Fibroblast of pulmonary artery (primary cell): ENCODE results near the gene GJB6.

Experiments used
- DNase-seq: peaks from one replicate; pipeline ENCODE4 v3.0.0-alpha.2; 2010; ENCODE audit warnings: low read depth
- H3K4me3 ChIP-seq: replicated peaks from 2 replicates; pipeline ENCODE4 v1.5.1; 2011; ENCODE audit warnings: low read depth, mild to moderate bottlenecking, control low read depth, low read length, moderate library complexity
- CTCF ChIP-seq: IDR thresholded peaks from 2 replicates; pipeline ENCODE4 v1.5.1; 2011; ENCODE audit warnings: mild to moderate bottlenecking, control low read depth, low read length, inconsistent platforms; ENCODE audit errors: missing control alignments

Gene GJB6

DNA sequence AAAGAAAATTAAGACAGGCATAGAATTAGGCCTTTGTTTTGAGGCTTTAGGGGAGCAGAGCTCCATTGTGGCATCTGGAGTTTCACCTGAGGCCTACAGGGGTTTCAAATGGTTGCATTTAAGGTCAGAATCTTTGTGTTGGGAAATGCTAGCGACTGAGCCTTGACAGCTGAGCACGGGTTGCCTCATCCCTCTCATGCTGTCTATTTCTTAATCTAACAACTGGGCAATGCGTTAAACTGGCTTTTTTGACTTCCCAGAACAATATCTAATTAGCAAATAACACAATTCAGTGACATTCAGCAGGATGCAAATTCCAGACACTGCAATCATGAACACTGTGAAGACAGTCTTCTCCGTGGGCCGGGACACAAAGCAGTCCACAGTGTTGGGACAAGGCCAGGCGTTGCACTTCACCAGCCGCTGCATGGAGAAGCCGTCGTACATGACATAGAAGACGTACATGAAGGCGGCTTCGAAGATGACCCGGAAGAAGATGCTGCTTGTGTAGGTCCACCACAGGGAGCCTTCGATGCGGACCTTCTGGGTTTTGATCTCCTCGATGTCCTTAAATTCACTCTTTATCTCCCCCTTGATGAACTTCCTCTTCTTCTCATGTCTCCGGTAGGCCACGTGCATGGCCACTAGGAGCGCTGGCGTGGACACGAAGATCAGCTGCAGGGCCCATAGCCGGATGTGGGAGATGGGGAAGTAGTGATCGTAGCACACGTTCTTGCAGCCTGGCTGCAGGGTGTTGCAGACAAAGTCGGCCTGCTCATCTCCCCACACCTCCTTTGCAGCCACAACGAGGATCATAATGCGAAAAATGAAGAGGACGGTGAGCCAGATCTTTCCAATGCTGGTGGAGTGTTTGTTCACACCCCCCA, 43.2 kb downstream of the GJB6 start:
- DNase-seq = no peak
- no peak overlapping the region for H3K4me3 ChIP-seq
- TF ChIP-seq CTCF = no peak

DNA sequence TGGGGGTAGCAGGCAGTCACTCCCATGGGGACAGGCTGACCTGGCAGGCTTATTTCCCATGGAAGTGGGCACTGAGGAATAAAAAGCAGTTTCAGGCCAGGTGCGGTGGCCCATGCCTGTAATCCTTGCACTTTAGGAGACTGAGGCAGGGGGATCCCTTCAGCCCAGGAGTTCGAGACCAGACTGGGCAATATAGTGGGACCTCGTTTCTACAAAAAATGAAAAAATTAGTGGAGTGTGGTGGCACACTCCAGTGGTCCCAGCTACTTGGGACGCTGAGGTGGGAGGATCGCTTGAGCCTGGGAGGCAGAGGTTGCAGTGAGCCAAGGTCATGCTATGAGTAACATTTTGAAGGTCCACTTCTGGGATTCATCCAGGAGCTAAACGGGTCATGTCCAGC, 45.3 kb downstream of the GJB6 start:
- TF ChIP-seq CTCF = no peak
- no peak for DNase-seq
- no peak overlapping the region for H3K4me3 ChIP-seq

- no peak overlapping the region for H3K4me3 ChIP-seq
- TF ChIP-seq CTCF = no peak
- DNase-seq = no peak
Observed at GRCh38 chr13:20185366-20186056, 46.6 kb downstream of the GJB6 start.

DNA sequence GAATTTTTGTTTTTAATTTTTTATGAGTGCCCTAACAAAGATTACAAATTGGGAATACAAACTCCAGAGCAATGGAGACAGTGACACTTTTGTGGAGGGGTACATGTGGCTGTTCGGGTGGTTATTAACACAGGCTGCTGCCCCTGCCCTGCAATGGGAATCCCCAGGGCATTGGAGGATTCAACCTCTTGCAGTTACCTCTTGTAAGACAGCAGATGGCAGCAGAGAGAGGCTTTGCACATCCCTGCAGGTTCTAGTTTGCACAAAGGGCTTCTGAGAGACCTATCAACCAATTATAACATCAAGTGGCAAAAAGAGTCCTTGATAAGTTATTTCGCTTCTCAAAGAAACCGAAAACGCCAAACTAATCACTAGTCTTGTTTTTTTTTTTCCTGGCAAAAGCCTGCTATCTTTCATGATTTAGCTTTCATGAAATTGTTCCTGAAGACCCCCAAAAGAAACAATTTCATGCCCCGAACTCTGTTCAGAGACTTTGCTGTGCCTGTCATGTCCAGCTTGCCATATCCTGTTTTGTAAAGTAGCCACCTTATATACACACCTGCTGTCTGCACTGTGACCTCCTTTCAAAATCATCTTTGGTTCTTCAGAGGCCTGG, 49.8 kb downstream of the GJB6 start:
- no peak overlapping the region for H3K4me3 ChIP-seq
- peak; percentile 86 for DNase-seq
- TF ChIP-seq CTCF = peak; percentile 94

- TF ChIP-seq CTCF = no peak
- DNase-seq = no peak
- H3K4me3 ChIP-seq = no peak overlapping the region
Observed at GRCh38 chr13:20181188-20181587, 50.9 kb downstream of the GJB6 start.

GRCh38 chr13:20178156-20178555, 54.0 kb downstream of the GJB6 start:
- no peak for TF ChIP-seq CTCF
- H3K4me3 ChIP-seq = no peak overlapping the region
- DNase-seq = no peak
